ENCODE results near the gene PDE2A.

- TF ChIP-seq, protein P1, sequence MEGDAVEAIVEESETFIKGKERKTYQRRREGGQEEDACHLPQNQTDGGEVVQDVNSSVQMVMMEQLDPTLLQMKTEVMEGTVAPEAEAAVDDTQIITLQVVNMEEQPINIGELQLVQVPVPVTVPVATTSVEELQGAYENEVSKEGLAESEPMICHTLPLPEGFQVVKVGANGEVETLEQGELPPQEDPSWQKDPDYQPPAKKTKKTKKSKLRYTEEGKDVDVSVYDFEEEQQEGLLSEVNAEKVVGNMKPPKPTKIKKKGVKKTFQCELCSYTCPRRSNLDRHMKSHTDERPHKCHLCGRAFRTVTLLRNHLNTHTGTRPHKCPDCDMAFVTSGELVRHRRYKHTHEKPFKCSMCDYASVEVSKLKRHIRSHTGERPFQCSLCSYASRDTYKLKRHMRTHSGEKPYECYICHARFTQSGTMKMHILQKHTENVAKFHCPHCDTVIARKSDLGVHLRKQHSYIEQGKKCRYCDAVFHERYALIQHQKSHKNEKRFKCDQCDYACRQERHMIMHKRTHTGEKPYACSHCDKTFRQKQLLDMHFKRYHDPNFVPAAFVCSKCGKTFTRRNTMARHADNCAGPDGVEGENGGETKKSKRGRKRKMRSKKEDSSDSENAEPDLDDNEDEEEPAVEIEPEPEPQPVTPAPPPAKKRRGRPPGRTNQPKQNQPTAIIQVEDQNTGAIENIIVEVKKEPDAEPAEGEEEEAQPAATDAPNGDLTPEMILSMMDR (IDR thresholded peaks at IDR 0.05; ENCODE audit: poor library complexity) = no peak
- TF ChIP-seq EZH2 (IDR thresholded peaks at IDR 0.05; ENCODE audit: borderline replicate concordance) (no peak), EZH2phosphoT487 (IDR thresholded peaks at IDR 0.05; ENCODE audit: low read depth, severe bottlenecking, unreplicated experiment) (no peak)
Measured at GRCh38 chr11:72722050-72722748, 48.0 kb upstream of the PDE2A start.
